ENCODE data around the gene ZNF641. TPM values are rescaled to one million over a fixed set of nuclear protein-coding genes. Genes with fewer than 3 reads are reported as not detected.

The ZNF641 gene
- total RNA-seq, 1 donor from 2014 or later = 38.0 TPM

- Mint-ChIP-seq H3K9me3 (no peaks in the 10 kb centered on the region), H3K36me3 (peaks cover 2% of the 10 kb centered on the region), H3K27ac (no peak overlapping the region), H3K4me3 (no peak overlapping the region), H3K27me3 (ENCODE audit: low read depth) (no peaks in the 10 kb centered on the region), H3K4me1 (no peaks in the 10 kb centered on the region)
- TF ChIP-seq, protein P1, sequence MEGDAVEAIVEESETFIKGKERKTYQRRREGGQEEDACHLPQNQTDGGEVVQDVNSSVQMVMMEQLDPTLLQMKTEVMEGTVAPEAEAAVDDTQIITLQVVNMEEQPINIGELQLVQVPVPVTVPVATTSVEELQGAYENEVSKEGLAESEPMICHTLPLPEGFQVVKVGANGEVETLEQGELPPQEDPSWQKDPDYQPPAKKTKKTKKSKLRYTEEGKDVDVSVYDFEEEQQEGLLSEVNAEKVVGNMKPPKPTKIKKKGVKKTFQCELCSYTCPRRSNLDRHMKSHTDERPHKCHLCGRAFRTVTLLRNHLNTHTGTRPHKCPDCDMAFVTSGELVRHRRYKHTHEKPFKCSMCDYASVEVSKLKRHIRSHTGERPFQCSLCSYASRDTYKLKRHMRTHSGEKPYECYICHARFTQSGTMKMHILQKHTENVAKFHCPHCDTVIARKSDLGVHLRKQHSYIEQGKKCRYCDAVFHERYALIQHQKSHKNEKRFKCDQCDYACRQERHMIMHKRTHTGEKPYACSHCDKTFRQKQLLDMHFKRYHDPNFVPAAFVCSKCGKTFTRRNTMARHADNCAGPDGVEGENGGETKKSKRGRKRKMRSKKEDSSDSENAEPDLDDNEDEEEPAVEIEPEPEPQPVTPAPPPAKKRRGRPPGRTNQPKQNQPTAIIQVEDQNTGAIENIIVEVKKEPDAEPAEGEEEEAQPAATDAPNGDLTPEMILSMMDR (IDR thresholded peaks at IDR 0.05; ENCODE audit: unreplicated experiment) = no peak
- no peak for DNase-seq (ENCODE audit: low spot score in 2 of 2, unreplicated experiment in 2 of 2)
These were observed 11.1 kb upstream of the ZNF641 start for GRCh38 chr12:48361664-48362339.

GRCh38 chr12:48358937-48359513 is 8.3 kb upstream of the ZNF641 start:
- no peaks in the 10 kb centered on the region for H3K4me1 Mint-ChIP-seq
- DNase-seq (ENCODE audit: low spot score in 2 of 2, unreplicated experiment in 2 of 2) = no peak
- peaks cover 2% of the 10 kb centered on the region for H3K36me3 Mint-ChIP-seq
- H3K9me3 Mint-ChIP-seq = no peaks in the 10 kb centered on the region
- TF ChIP-seq, protein P1 (IDR thresholded peaks at IDR 0.05; ENCODE audit: unreplicated experiment) = no peak
- H3K27me3 Mint-ChIP-seq (ENCODE audit: low read depth) = no peaks in the 10 kb centered on the region
- no peak overlapping the region for H3K4me3 Mint-ChIP-seq
- H3K27ac Mint-ChIP-seq = no peak overlapping the region

DNA sequence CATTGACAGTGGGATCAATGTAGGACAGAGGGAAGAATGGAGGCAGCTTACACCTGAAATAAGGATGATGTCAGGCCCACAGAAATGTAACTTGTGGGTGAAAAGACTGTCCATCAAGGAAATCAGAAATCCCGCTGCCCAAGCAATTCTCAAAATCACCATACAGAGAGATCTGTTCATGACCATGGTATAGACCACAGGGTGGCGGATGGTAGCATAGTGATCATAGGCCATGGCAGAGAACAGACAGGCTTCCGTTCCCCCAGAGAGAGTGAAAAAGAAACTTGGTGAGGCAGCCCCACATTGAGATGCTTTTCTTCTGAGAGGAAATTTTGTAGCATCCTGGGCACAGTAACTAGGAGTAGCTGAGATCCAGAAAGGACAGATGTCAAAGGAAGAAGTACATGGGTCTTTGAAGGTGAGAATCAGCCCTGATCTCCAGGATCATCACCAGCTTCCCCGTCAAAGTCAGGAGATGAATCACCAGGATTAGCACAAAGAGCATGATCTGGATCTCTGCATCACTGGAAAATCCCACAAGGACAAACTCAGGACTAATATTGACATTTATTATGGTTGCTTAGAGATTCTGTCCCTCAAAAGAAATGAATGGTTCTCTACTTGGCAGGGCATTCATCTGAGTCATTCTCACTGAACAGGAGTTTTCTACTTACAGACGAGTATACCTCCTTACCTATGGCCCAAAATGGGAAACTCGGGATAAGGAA is 5.5 kb upstream of the ZNF641 start:
- Mint-ChIP-seq H3K9me3 (no peaks in the 10 kb centered on the region), H3K4me1 (peaks cover 13% of the 10 kb centered on the region), H3K27ac (no peak overlapping the region), H3K36me3 (peaks cover 2% of the 10 kb centered on the region), H3K4me3 (no peak overlapping the region), H3K27me3 (ENCODE audit: low read depth) (no peaks in the 10 kb centered on the region)
- DNase-seq (ENCODE audit: low spot score in 2 of 2, unreplicated experiment in 2 of 2) = no peak
- TF ChIP-seq, protein P1 (IDR thresholded peaks at IDR 0.05; ENCODE audit: unreplicated experiment) = no peak

- Mint-ChIP-seq H3K27ac (peak overlapping the region; percentile 97), H3K27me3 (ENCODE audit: low read depth) (no peaks in the 10 kb centered on the region), H3K36me3 (peaks cover 3% of the 10 kb centered on the region), H3K9me3 (no peaks in the 10 kb centered on the region), H3K4me1 (peaks cover 31% of the 10 kb centered on the region), H3K4me3 (peak overlapping the region; percentile 91)
- DNase-seq (ENCODE audit: low spot score in 2 of 2, unreplicated experiment in 2 of 2) = no peak
- TF ChIP-seq, protein P1 (IDR thresholded peaks at IDR 0.05; ENCODE audit: unreplicated experiment) = no peak
These were observed 1.5 kb upstream of the ZNF641 start for GRCh38 chr12:48352157-48352760.

GRCh38 chr12:48351022-48351708 is 446 bp upstream of the ZNF641 start:
- DNase-seq (ENCODE audit: low spot score in 2 of 2, unreplicated experiment in 2 of 2) = peak in 1 of 2 experiments; percentile 46
- Mint-ChIP-seq H3K27ac (peak overlapping the region; percentile 97), H3K4me1 (peaks cover 31% of the 10 kb centered on the region), H3K36me3 (peaks cover 10% of the 10 kb centered on the region), H3K9me3 (no peaks in the 10 kb centered on the region), H3K4me3 (peak overlapping the region; percentile 91), H3K27me3 (ENCODE audit: low read depth) (no peaks in the 10 kb centered on the region)
- TF ChIP-seq, protein P1 (IDR thresholded peaks at IDR 0.05; ENCODE audit: unreplicated experiment) = no peak
